C4-2B (cell line): ENCODE results near the gene LIPI.
"Not testable (repeated sequence)": the region's sequence is repeated elsewhere in the genome, so short reads cannot be mapped to it uniquely, and the experiment has no call there.

Experiments used
- H3K27ac ChIP-seq: fragments of 450-650 bp; 2 replicates; pipeline ENCODE4 v1.5.1; 2017
- ZFX ChIP-seq: fragments of 450-650 bp; IDR thresholded peaks from 2 replicates; pipeline ENCODE4 v1.6.1; 2017
- TF ChIP-seq, protein P1 (sequence below): fragments of 450-650 bp; conservative IDR thresholded peaks from 2 replicates; pipeline ENCODE4 v1.5.1; 2017; ENCODE audit warnings: mild to moderate bottlenecking

The LIPI gene

DNA sequence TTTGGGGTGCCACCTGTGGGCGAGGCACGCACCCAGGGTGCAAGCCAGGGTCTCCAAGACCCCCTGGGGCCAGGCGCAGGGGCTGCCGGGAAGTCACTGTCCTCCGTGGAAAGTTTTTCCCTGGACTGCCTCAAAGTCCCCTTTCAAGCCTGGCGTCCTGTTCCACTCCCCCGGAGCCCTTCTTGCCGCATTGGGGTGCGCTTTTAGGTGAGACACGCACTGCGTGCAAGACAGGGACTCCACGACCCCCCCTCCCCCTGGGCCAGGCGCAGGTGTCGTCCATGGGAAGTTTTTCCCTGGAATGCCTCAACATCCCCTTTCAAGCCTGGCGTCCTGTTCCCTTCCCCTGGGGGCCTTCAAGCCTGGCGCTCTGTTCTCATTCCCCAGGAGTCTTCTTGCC is 137.1 kb downstream of the LIPI start:
- TF ChIP-seq ZFX = no peak
- TF ChIP-seq, protein P1, sequence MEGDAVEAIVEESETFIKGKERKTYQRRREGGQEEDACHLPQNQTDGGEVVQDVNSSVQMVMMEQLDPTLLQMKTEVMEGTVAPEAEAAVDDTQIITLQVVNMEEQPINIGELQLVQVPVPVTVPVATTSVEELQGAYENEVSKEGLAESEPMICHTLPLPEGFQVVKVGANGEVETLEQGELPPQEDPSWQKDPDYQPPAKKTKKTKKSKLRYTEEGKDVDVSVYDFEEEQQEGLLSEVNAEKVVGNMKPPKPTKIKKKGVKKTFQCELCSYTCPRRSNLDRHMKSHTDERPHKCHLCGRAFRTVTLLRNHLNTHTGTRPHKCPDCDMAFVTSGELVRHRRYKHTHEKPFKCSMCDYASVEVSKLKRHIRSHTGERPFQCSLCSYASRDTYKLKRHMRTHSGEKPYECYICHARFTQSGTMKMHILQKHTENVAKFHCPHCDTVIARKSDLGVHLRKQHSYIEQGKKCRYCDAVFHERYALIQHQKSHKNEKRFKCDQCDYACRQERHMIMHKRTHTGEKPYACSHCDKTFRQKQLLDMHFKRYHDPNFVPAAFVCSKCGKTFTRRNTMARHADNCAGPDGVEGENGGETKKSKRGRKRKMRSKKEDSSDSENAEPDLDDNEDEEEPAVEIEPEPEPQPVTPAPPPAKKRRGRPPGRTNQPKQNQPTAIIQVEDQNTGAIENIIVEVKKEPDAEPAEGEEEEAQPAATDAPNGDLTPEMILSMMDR = no peak
- no peak overlapping the region for H3K27ac ChIP-seq

DNA sequence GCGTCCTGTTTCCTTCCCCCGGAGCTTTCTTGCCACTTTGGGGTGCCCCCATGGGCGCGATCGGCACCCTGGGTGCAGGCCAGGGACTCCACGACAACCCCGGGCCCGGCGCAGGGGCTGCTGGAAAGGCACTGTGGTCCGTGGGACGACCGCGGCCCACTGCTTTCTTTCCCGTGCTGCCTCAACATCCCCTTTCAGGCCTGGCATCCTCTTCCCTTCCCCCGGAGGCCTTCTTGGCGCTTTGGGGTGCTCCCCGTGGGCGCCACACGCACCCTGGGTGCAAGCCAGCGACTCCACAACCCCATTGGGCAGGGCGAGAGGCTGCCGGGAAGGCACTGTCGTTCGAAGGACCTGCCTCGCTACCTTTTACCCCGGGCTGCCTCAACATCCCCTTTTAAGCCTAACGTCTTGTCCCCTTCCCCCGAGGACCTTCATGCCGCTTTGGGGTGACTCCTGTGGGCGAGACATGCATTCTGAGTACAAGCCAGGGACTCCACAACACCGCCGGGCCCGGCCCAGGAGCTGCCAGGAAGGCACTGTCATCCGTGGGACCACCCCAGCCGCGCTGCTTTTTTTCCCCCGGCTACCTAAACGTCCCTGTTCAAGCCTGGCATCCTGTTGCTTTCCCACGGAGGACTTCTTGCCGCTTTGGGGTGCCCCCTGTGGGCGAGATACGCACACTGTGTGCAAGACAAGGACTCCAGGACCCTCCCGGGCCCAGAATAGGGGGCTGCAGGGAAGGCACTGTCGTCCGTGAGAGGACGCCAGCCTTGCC is 137.8 kb downstream of the LIPI start:
- TF ChIP-seq, protein P1 = no peak
- TF ChIP-seq ZFX = no peak
- H3K27ac ChIP-seq = no peak overlapping the region

DNA sequence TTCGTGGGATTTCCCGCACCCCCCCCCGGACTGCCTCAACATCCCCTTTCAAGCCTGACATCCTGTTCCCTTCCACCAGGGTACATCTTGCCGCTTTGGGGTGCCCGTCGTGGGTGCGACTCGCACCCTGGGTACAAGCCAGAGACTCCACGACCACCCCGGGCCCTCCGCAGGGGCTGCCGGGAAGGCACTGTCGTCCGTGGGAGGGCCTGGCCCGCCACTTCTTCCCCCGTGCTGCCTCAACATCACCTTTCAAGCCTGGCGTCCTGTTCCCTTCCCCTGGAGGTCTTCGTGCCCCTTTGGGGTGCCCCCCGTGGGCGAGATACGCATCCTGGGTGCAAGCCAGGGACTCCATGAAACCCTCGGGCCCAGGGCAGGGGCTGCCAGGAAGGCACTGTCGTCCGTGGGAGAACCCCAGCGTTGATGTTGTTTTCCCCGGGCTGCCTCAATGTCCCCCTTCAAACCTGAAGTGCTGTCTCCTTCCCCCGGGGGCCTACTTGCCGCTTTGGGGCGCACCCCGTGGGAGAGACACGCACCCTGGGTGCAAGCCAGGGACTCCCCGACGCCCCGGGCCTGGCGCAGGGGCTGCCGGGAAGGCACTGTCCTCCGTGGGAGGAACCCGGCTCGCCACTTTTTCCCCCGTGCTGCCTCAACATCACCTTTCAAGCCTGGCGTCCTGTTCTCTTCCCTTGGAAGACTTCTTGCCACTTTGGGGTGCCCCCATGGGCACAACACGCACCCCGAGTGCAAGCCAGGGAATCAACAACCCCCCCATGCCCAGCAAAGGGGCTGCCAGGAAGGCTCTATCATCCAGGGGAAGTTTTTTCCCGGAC is 138.6 kb downstream of the LIPI start:
- no peak for TF ChIP-seq ZFX
- TF ChIP-seq, protein P1 = no peak
- no peak overlapping the region for H3K27ac ChIP-seq

DNA sequence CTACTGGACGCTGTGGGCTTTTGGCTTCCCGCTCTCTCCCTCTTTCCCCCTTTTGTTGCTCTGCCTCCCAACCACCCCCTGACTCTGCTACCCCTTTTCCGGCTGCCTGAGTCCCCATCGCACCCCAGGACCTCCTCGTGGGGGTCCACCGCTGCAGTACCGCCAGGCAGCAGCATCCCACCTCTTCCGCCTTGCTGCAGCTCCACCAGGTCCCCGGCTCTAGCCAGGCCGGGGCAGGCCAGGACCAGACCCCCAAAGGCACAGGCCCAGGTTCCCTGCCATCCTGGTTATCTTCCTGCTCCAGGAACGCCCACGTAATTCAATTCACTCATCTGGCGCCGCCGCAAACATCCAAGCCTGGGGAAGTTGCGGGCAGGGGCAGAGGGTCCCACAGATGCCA is 139.8 kb downstream of the LIPI start:
- no peak for TF ChIP-seq ZFX
- TF ChIP-seq, protein P1 = no peak
- no peak overlapping the region for H3K27ac ChIP-seq

DNA sequence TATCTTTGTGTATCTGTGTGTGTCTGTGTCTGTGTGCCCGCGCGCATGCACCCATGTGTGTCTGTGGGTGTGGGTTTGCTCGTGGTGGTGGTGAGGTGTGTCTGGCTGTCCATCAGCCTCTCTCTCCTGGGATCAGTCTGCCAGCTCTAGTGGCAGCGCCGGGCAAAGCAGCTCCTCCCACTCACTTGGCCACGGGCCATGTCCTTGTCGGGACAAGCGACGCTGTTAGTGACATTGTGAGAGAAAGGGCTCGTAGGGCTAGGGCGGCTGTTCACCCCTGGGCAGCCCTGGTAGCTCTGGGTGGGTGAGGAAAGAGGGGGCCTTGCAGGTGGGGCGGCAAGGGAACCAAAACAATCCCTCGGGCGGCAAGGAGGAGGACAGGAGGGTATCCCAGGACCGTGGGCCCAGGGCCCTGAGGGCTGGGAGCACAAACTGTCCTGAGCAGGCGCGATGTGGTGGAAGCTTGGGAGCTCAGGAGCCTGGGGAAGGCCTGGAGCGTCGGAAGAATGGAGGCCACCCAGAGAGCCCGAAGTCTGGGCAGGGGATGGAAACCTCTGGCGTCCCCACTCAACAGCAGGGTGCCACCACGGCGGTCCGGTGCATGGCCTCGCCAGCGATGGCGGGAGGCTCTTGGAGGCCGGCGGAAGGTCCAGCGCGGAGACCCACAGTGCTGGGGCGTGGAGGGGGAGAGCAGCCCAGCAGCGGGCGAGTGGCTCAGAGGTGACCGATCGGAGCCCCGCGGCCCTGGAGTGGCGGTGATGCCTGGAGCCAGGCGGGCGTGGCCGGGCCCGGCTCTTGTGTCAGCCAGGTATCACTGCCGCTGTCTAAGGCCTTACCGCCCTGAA is 140.5 kb downstream of the LIPI start:
- no peak overlapping the region for H3K27ac ChIP-seq
- TF ChIP-seq, protein P1 = no peak; the same call in 1 of the 2 replicates
- TF ChIP-seq ZFX = no peak

DNA sequence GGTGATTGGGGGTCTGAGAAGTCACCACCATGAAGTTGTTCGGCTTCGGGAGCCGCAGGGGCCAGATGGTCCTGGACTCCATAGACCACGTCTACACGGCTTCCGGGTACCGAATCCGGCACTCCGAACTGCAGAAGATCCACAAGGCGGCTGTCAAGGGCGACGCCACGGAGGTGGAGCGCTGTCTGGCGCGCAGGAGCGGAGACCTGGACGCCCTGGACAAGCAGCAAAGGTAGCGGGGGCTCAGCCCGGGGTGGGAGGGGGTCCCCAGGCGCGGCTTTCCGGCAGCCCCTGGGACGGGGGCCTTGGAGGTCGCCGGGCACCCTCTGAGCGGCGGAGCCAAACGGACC is 146.5 kb downstream of the LIPI start:
- TF ChIP-seq, protein P1 = no peak
- TF ChIP-seq ZFX = no peak
- H3K27ac ChIP-seq = no peak overlapping the region

DNA sequence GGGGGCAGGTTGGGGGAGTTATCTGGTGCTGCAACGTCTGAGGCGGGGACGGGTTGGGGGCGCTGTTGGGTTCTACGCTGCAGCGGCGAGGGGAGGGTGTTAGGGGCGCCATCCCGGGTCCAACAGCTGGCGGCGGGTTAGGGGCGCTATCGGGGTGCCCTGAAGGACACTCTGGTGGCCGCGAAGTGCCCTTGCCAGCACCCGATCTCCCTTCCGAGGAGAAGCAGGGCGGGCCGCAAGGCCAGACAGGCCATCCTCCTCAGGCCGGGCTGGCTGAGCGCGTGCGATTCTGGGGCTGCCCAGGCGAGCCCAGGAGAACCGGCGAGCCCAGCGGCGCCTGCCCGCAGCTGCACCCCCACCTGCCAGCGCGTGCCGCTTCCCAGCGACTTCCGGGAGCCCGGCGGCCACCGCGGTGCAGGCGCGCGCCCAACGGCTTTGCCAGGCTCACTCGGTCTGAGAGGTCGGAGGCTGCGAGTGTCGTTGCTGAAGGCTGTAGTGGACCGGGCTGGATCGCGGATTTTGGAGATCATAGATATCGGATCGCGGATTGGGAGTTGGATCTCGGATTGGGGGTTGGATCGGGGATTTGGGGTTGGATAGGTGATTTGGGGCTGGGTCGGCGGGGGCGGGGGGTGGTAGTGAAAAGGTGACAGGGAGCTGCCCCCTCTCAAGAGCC is 147.0 kb downstream of the LIPI start:
- H3K27ac ChIP-seq = not testable (repeated sequence)

DNA sequence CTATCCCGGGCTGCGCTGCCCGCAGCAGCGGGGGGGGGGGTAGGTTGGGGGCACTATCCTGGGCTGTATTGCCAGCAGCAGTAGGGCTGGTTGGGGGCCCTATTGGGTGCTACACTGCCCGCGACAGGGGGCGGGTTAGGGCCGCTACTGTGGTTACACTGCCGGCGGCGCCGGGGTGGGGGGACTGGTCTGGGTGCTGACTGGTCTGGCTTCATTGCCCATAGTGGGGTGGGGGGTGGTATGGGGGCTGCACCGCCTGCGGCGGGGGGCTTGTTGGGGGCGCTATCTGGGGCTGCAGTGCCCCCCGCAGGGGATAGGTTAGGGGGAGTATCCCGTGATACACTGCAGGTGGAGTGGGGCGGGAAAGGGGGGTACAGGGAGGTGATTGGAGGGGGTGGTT is 148.1 kb downstream of the LIPI start:
- not testable (repeated sequence) for H3K27ac ChIP-seq

DNA sequence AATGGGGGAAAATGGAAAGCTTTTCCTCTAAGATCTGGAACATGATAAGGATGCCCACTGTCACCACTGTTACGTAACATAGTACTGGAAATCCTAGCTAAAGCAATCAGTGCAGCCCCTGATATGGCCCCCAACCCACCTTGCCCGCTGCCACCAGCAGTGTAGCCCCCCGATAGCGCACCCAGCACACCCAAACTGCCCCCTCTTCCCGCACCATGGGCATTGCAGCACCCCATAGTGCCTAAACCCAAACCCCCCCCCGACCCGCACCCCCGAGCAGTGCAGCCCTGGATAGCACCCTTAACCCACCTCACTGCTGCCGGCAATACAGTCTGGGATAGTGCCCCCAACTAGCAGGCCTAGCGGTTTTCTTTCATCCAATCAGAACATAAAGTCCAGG is 148.9 kb downstream of the LIPI start:
- H3K27ac ChIP-seq = not testable (repeated sequence)

DNA sequence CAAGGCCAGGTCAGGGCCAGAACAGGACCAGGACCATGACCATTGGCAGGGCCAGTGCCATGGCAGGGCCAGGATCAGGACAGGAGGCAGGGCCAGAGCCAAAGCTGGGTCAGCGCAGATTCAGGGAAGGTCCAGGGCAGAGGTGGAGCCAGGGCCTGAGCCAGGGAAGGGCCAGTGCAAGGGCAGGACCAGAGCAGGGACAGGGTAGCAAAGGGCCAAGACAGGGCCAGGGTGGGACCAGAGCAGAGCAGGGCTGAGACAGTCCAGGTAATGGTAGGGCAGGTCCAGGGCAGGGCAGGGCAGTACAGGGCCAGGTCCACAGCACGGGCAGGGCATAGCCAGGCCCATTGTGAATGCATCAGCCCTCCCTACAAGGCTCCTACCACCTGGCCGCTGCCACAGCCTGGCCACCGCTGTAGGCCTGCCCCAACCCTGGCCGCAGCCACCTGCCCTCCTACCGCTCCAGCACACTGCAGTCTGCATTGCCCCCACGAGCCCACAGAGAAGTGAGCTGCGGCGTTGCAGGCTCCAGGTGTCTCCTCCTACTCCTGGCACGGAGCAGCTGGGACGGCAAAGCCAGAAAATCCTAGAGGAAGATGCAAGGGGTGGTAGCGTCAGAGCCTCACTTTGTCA is 151.6 kb downstream of the LIPI start:
- peak overlapping the region; percentile 57; the same call in 1 of the 2 replicates for H3K27ac ChIP-seq
